SK-N-SH treated with all-trans-retinoic acid at 6 μM for 48 hours (cell line): ENCODE measurements around the gene VILL.

Experiments used
- ARNTL ChIP-seq: fragments of 450-650 bp; formaldehyde crosslinking; IDR thresholded peaks from 2 replicates; pipeline ENCODE4 v1.5.0; 2020; ENCODE audit warnings: low read depth, mild to moderate bottlenecking, moderate library complexity, borderline replicate concordance
- CREB5 ChIP-seq: fragments of 250-450 bp; sonication (Bioruptor Pico); IDR thresholded peaks from 2 replicates; pipeline ENCODE4 v1.5.1; 2020; ENCODE audit warnings: low read depth, mild to moderate bottlenecking, moderate library complexity
- SNAI2 ChIP-seq: fragments of 250-450 bp; sonication (Bioruptor Pico); IDR thresholded peaks from 2 replicates; pipeline ENCODE4 v1.5.0; 2020; ENCODE audit warnings: mild to moderate bottlenecking, moderate library complexity
- TCF4 ChIP-seq: fragments of 250-450 bp; sonication (Bioruptor Pico); IDR thresholded peaks from 2 replicates; pipeline ENCODE4 v1.8.0; 2021; ENCODE audit warnings: mild to moderate bottlenecking, moderate library complexity, borderline replicate concordance
- TOX ChIP-seq: fragments of 250-450 bp; sonication (Bioruptor Pico); IDR thresholded peaks from 2 replicates; pipeline ENCODE4 v1.8.0; 2021; ENCODE audit warnings: mild to moderate bottlenecking, moderate library complexity, borderline replicate concordance
- ZC3H10 ChIP-seq: fragments of 250-450 bp; sonication (Bioruptor Pico); IDR thresholded peaks from 2 replicates; pipeline ENCODE4 v1.5.1; 2021; ENCODE audit warnings: mild to moderate bottlenecking, moderate library complexity
- ZFP3 ChIP-seq: fragments of 250-450 bp; sonication (Bioruptor Pico); IDR thresholded peaks from 2 replicates; pipeline ENCODE4 v1.5.0; 2020; ENCODE audit warnings: mild to moderate bottlenecking, moderate library complexity
- ZFP30 ChIP-seq: fragments of 450-650 bp; formaldehyde crosslinking; IDR thresholded peaks from 2 replicates; pipeline ENCODE4 v1.5.0; 2022; ENCODE audit warnings: mild to moderate bottlenecking, moderate library complexity
- ZNF565 ChIP-seq: fragments of 450-650 bp; formaldehyde crosslinking; conservative IDR thresholded peaks from 2 replicates; pipeline ENCODE4 v1.5.0; 2020; ENCODE audit warnings: low read depth, mild to moderate bottlenecking, moderate library complexity
- TF ChIP-seq, protein P1 (sequence below): fragments of 250-450 bp; sonication (Bioruptor Pico); IDR thresholded peaks from 2 replicates; pipeline ENCODE4 v1.8.0; 2020; ENCODE audit warnings: mild to moderate bottlenecking, moderate library complexity, borderline replicate concordance
- TF ChIP-seq, protein P2 (sequence below): fragments of 250-450 bp; sonication (Bioruptor Pico); IDR thresholded peaks from 2 replicates; pipeline ENCODE4 v1.5.1; 2021; ENCODE audit warnings: mild to moderate bottlenecking, moderate library complexity

- TF ChIP-seq ZFP3 (CRISPR knock-in tag) (no peak), TCF4 (no peak), ZNF565 (no peak), SNAI2 (CRISPR knock-in tag) (no peak), ZC3H10 (CRISPR knock-in tag) (no peak), ARNTL (CRISPR knock-in tag) (no peak), TOX (CRISPR knock-in tag) (no peak), CREB5 (CRISPR knock-in tag) (no peak), ZFP30 (CRISPR knock-in tag) (no peak)
- TF ChIP-seq, protein P1, sequence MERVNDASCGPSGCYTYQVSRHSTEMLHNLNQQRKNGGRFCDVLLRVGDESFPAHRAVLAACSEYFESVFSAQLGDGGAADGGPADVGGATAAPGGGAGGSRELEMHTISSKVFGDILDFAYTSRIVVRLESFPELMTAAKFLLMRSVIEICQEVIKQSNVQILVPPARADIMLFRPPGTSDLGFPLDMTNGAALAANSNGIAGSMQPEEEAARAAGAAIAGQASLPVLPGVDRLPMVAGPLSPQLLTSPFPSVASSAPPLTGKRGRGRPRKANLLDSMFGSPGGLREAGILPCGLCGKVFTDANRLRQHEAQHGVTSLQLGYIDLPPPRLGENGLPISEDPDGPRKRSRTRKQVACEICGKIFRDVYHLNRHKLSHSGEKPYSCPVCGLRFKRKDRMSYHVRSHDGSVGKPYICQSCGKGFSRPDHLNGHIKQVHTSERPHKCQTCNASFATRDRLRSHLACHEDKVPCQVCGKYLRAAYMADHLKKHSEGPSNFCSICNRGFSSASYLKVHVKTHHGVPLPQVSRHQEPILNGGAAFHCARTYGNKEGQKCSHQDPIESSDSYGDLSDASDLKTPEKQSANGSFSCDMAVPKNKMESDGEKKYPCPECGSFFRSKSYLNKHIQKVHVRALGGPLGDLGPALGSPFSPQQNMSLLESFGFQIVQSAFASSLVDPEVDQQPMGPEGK (CRISPR knock-in tag): no peak
- TF ChIP-seq, protein P2, sequence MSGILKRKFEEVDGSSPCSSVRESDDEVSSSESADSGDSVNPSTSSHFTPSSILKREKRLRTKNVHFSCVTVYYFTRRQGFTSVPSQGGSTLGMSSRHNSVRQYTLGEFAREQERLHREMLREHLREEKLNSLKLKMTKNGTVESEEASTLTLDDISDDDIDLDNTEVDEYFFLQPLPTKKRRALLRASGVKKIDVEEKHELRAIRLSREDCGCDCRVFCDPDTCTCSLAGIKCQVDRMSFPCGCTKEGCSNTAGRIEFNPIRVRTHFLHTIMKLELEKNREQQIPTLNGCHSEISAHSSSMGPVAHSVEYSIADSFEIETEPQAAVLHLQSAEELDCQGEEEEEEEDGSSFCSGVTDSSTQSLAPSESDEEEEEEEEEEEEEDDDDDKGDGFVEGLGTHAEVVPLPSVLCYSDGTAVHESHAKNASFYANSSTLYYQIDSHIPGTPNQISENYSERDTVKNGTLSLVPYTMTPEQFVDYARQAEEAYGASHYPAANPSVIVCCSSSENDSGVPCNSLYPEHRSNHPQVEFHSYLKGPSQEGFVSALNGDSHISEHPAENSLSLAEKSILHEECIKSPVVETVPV (CRISPR knock-in tag): no peak
Observed at GRCh38 chr3:38022301-38022700, 31.7 kb downstream of the VILL start.
